HG03378 (cell line): Measurements from ENCODE around the gene KRTAP5-4.
"Not testable (repeated sequence)": the region's sequence is repeated elsewhere in the genome, so short reads cannot be mapped to it uniquely, and the experiment has no call there.

Experiments
- ATAC-seq: cut with Tn5 transposase; IDR thresholded peaks from one replicate; pipeline ENCODE4 v1.9.1; 2021; ENCODE audit warnings: mild to moderate bottlenecking, moderate library complexity; ENCODE audit not compliant: unreplicated experiment

Gene KRTAP5-4

DNA sequence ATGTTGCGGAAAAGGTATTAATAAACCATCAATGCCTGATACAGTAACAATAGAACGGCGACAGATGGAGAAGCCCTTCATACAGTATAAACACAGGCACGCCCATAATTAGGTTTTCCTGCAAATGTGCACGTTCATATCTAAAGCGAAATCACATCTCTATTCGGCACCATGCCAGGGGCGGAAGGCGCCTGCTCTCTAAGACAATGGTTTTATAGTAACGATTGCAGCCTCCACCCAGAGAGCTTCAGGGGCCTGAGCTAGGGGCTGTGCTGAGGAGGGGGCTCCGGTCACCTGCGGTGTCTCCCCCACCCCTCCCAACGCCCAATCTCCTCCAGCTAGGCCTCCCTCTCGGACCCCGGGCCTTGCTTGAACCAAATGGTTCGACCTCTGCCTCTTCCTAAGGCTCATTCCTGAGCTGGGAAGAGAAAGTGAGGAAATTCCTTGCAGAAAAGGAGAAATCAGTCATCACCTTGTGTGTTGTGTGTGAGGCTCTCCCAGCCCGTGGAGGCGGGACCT lies 17.2 kb upstream of the KRTAP5-4 start:
- ATAC-seq = no peak

DNA sequence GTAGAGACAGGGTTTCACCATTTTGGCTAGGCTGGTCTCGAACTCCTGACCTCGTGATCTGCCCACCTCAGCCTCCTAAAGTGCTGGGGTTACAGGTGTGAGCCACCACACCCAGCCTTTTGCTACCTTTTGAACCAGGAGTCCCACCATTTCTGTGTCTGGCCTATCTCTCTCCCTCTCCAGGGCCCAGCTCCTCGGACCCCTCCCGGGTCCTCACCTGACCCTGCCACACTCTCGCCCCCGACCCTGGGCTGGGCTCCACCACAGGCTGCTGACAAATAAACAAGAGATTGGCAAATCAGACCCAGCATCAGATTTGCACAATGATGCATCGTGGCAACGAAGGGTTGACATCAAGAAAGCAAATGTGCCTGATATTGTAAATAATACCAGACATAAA lies 16.4 kb upstream of the KRTAP5-4 start:
- ATAC-seq = no peak

DNA sequence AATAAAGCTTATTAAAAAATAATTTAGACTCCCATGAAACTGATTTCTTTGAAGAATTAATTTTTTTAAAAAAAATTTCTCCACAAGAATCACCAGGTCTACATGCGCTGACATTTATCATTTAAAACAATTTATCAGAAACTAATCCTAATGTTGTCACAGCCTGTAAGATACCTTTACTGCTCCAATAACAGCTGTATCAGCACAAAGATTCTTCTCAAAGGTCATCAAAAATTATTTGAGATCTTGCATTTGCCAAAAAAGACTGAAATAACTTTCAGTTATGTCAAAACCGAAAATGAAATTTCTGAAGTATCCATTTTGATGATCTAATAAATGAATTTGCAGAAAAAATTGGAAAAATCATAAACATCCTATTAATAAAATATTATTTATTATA lies 15.7 kb upstream of the KRTAP5-4 start:
- no peak for ATAC-seq

DNA sequence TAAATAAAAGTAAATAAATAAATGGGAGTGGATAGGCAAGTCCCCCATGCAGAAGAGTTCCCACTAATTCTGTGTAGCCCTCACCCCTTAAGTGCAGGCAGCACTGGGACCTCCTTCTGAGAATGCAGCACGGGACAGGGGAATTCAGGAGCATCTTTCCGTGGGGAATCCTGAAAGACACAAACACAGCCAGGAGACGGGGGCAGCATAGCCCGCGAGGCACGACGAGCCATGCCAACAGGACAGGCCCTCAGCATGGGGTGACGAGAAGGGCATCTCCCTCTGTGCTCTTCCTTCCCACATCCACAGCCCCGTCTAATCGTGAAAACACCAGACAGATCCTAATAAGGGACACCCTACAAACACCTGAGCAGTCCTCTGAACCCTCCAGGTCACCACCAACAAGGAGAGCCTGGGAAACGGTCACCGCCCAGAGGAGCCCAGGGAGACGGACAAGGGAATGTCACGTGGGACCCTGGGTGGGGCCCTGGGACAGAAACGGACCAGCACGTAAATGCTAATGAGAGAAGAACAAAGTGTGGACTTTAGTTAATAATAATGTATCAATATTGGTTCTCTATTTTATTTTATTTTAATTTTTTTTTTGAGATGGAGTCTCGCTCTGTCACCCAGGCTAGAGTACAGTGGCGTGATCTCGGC lies 14.5 kb upstream of the KRTAP5-4 start:
- no peak for ATAC-seq

DNA sequence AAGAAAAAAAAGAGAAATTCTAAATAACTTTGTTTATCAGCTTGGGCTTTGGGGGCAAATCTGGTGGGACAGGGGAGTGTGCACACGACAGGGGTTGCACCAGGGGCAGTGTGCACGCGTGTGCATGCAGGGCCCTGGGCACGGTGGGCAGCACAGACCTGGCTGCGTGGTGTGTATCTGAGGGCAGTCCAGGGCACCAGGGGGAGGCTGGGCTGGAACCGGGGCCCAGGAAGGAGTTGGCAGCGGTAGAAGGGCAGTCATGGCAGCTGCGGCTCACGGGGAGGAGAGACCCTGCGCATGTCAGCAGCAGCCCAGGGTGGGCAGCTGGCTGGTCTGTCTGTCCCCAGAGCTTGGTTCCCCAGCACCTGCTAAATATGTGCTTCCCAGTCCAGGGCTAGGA lies 11.9 kb upstream of the KRTAP5-4 start:
- no peak for ATAC-seq

DNA sequence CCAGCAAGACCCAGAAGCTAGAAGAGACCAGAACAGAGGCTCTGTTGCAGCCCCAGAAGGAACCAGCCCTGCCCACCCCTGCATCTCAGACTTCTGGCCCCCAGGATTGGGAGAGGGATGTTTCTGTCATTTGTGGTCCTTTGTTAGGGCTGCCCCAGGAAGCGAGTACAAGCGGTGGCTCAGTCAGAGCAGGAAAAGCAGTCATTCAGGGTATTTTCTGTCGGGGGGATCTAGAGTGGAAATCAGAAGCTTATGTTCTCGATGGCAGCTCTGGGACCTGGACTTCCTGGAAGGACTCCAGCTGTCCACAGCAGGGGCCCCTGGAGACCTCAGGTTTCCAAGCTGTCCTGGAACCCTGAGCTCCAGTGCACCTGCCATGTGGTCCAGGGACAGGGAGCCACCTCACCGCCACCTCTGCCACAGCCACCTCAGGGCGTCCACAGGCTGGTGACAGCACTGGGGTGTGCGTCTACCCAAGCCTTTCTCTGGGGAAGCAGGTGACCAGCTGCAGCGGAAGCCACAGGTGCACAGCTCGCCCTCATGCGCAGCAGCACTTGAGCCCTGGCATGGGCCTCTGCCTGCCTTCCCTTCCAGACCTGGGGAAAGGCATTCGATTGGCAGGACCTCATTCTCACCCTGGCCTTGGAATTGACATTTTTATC lies 10.2 kb upstream of the KRTAP5-4 start:
- no peak for ATAC-seq

DNA sequence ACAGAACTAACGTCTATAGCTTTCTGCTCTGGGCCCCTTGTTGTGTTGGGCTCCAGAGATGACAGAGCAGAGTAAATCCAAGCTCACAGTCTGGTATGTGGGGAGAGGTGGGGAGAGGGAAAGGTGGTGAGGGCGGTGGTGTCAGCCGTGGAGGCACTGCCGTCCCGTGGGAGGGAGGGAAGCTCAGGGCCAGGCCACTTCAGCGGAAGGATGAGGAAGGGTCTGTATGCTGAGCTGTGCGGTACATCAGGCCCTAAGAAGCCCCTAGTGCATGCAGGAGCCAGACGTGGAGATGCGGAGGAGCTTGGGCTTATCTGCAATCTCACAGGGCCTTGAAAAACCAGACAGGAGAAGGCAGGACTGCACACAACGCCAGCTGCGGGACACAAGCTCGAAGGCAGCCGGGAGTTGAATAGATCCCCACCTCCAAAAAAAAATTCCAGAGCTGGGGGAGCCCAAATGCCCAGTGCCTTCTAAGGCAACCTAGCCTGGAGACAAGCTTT lies 9.2 kb upstream of the KRTAP5-4 start:
- no peak for ATAC-seq

DNA sequence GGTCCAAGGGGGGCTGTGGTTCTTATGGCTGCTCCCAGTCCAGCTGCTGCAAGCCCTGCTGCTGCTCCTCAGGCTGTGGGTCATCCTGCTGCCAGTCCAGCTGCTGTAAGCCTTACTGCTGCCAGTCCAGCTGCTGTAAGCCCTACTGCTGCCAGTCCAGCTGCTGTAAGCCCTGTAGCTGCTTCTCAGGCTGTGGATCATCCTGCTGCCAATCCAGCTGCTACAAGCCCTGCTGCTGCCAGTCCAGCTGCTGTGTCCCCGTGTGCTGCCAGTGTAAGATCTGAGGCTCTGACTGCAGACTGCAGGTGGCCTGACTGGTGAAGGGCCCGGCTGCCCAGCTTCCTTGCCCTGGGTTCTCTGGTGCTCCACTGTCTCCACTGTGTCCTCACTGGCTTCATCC lies 8.3 kb upstream of the KRTAP5-4 start:
- ATAC-seq = no peak

DNA sequence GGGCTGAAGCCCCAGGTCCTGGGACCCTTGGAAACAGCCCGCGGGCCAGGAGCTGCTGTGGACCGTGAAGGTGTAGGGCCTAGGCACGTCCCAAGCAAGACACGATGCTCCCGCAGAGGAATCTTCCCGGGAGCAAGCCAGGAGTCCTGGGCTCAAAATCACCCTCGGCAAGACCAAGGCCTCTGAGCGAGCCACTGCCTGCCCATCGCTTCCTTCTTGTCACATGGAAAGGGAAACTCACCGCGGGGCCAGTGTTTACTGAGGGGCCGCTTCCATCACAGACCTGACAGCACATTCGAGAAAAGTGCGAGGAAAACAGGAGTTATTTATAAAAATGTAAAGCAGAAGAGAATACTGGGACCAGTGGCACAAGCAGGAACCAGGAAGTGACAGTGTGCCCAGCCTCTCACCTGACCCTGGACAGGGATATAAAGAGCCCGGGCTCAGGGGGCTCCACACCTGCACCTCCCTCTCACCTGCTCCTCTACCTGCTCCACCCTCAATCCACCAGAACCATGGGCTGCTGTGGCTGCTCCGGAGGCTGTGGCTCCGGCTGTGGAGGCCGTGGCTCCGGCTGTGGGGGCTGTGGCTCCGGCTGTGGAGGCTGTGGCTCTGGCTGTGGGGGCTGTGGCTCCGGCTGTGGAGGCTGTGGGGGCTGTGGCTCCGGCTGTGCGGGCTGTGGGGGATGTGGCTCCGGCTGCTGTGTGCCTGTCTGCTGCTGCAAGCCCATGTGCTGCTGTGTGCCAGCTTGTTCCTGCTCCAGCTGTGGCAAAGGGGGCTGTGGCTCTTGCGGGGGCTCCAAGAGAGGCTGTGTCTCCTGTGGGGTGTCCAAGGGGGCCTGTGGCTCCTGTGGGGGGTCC lies 7.6 kb upstream of the KRTAP5-4 start, which contains the start of gene KRTAP5-5:
KRTAP5-5 (plus strand) TSS at position 450 of the 860 bp plus-strand sequence; CDS start at position 516, 66 bp downstream.
- ATAC-seq = no peak

DNA sequence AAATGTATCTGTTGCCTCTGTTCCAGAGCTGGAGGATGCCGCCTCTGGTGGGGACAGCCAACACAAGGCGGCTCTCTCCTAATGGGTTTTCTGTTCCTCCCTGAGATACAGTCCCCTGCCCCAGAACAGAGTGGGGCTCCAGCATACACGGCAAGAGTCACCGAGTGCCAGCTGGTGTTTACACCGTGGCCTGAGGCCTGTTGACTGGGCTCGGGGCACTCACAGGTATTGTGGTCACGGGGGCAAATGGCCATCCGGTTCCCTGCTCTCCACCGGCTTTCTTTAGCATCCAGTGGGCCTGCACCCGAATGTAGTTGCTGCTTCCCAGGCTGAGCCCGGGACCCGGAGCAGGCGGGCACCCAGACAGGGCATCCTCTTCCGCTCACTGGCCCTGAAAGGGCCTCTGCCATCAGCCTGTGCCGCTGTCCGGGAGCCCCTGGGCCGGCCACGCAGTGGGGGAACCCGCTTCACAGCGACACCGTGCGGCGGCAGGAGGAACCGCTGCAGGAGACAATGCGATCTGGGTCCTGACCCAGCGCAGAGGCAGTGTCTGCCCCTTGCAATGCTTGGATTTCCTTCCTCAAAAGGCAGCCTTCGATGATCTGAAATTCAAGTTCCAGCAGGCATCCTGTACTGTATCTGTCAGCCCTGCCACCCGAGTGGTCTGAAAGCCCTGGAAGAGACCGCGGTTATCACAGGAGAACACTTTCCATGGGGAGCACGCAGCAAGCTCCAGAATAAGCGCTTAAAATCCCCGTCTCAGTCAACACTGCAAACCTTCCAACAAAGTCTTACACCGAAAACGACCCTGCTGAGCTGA lies 6.8 kb upstream of the KRTAP5-4 start:
- no peak for ATAC-seq

DNA sequence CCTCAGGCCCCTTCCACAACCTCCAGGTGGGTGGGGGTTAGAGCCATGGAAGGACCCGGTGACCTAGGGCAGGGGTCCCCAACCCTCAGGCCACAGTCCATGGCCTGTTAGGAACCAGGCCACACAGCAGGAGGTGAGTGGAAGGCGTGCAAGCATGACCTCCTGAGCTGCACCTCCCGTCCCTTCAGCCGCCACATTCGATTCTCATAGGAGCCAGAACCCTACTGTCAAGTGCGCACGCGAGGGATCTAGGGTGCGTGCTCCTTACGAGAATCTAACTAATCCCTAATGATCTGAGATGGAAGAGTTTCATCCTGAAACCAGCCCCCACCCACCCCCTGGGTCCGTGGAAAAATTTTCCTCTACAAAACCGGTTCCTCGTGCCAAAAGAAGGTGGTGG lies 3.6 kb upstream of the KRTAP5-4 start:
- no peak for ATAC-seq

DNA sequence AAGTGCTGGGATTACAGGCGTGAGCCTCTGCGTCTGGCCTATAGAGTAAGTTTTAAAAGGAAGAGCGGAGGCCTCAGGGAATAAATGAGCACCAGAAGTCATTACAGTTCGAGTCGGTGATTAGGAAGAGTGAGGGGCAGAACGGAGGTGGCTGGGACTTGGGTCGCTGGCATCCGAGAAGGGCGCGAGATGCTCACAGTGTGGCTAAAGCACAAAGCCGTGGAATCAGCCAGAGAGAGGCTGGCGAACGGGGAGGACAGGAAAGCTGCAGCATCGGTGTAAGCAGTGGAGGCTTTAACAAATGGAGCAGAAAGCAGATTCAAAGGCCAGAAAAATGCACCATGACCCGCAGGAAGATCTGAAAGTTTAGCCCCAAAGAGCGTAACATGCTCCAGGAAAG lies 2.7 kb upstream of the KRTAP5-4 start:
- ATAC-seq = no peak

DNA sequence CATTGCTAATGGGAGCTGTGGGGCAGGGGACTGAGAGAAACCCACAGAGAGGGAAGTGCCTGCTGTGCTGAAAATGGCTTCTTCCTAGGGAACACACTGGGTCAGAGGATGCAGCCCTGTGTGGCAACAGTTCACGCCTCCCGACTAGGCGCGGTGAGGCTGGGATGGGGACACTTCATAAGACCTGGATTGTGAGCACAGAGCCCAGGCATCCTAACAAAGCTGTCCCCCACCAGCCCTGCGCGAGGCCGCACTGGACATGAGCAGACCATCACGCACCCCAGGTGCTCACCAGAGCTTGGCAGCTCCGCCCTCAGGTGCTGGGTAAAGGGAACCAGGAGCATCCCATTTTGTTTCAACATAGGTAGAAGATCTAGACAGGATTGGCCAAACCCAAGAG lies 1.8 kb upstream of the KRTAP5-4 start:
- no peak for ATAC-seq

DNA sequence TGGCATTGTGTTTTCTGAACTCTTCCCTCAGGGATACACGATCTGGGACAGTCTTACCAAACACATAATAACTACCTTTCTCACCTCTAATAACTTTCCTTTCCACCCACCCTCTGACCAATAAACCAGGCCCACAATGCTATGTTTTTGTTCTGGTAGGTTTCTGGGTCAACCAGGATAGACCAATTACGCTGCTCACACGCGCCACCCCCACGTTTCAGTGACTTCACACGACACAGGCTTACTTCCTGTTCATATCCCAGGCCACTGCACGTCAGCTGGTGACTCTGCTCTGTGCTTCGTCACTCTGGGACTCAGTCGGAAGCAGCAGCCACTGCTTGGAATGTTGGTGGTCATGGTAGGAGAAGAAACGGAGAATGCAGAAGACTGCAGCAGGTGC lies 2.5 kb downstream of the KRTAP5-4 start:
- no peak for ATAC-seq

DNA sequence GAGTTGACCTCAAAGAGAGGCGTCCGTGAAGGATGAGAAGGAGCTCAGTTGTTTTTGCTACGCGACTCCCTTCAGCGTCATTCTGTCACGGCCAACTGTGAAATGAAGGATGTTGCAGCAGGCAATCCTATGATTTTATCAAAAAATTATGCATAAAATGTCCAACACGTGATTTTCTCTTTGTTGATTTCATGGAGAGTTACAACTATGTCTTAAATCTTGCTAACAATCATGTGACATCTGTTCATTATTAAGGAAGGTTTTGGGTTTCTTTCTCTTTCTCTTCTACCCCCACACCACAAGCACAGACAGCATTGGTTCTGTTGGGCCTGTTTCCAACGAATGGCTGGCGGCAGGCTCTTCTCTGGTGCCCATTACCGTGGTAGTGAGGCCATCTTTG lies 3.7 kb downstream of the KRTAP5-4 start:
- ATAC-seq = no peak

DNA sequence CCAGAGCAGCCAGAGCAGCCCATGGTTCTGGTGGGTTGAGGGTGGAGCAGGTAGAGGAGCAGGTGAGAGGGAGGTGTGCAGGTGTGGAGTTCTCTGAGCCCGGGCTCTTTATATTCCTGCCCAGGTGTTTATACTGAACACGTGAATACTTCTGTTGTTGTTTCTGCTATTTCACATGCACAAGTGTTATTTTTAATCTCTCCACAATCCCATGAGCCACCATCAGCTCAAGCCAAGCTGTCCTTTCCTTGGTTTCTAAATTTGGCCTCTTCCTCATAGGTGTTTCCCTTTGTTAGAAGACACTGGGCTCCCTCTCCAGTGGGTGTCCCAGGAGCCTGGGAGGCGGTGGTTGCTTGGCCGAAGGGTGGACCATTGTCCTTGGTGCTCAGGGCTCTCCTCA lies 13.6 kb downstream of the KRTAP5-4 start, which contains the start of gene KRTAP5-3:
KRTAP5-3 (minus strand) TSS at position 101 of the 400 bp plus-strand sequence; CDS start at position 23, 78 bp downstream.
- no peak for ATAC-seq

DNA sequence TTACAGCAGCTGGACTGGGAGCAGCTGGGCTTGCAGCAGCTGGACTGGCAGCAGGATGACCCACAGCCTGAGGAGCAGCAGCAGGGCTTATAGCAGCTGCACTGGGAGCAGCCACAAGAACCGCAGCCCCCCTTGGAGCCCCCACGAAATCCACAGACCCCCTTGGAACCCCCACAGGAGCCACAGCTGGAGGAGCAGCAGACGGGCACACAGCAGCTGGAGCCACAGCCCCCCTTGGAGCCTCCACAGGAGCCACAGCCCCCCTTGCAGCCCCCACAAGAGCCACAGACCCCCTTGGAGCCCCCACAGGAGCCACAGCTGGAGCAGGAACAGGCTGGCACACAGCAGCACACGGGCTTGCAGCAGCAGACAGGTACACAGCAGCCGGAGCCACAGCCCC lies 14.0 kb downstream of the KRTAP5-4 start:
- ATAC-seq = not testable (repeated sequence)

DNA sequence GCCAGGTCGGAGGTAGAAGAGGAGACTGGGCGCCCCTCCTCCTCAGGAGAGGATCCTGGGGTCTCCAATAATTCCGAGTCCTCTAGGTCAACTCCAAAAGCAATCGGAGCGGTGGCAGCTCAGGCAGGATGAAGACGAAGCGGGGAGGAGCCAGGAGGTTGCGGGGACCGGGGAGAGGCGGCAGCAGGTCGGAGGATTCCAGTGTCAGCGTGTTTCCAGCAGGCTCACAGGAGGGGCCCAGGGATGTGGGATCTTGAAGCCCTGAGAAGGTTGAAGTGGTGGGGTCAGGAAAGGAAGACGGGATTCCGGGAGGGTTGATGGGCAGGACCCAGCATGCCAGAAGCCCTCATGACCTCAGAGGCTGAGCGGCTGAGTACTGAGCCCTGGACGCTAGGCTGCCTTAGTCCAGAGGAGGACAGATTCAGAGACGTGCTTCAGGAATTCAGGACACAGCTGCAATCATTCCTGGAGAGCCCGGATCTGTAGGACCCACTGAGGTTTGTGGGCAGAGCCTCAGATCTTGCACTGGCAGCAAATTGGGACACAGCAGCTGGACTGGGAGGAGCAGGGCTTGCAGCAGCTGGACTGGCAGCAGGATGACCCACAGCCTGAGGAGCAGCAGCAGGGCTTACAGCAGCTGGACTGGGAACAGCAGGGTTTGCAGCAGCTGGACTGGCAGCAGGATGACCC lies 14.6 kb downstream of the KRTAP5-4 start:
- not testable (repeated sequence) for ATAC-seq

DNA sequence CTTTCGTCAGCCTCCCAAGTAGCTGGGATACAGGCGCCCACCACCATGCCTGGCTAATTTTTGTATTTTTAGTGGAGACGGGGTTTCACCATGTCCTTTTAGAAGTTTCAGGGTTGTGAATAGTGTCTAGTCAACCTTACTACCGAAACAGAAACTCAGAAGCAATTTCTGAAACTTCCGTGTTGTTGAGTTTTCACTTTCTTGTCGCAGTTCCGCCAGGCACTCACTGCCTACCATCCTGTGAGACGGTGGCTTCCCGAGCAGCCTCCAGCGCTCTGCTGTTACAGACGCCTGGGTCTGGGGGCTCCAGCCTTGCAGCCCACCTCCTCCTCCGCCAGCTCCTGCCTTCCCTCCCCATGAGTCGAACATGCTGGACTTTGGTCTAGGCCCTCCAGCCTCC lies 16.0 kb downstream of the KRTAP5-4 start:
- peak; percentile 75 for ATAC-seq

DNA sequence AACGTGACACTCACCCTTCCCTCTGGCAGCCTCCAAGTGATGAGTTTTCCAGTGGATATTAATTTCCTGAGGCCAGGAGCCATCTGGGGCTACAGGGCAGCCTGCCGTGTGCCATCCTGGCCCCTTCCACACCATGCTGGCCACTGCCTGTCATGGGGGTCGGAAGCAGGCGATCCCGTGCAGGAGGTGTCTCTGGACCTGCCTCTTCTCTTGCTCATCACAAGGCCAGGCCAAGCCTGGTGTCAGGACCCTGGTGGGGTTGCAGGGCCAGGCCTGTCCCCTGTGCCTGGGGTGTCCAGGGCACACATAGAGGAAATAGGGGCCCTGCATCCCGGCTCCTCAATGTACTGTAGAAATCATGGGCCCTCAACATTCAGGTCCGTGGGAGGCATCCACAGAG lies 17.2 kb downstream of the KRTAP5-4 start:
- no peak for ATAC-seq
